ENCODE results near the gene HMCES.

The HMCES gene

DNA sequence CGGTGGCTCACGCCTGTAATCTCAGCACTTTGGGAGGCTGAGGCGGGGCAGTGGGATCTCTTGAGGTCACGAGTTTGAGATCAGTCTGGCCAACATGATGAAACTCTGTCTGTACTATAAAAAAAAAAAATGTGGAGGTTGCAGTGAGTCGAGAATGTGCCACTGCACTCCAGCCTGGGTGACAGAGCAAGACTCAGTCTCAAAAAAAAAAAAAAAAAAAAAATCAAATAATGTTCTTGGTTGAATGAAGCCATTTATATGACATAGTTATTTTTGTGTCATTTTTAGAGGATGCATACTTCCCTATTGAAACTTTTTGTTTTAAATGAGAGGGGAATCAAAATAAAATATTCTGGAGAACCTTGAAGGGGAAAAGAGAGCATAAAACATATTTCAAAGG, 3.1 kb downstream of the HMCES start:
- TF ChIP-seq, protein P1, sequence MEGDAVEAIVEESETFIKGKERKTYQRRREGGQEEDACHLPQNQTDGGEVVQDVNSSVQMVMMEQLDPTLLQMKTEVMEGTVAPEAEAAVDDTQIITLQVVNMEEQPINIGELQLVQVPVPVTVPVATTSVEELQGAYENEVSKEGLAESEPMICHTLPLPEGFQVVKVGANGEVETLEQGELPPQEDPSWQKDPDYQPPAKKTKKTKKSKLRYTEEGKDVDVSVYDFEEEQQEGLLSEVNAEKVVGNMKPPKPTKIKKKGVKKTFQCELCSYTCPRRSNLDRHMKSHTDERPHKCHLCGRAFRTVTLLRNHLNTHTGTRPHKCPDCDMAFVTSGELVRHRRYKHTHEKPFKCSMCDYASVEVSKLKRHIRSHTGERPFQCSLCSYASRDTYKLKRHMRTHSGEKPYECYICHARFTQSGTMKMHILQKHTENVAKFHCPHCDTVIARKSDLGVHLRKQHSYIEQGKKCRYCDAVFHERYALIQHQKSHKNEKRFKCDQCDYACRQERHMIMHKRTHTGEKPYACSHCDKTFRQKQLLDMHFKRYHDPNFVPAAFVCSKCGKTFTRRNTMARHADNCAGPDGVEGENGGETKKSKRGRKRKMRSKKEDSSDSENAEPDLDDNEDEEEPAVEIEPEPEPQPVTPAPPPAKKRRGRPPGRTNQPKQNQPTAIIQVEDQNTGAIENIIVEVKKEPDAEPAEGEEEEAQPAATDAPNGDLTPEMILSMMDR (IDR thresholded peaks at IDR 0.05; ENCODE audit: insufficient read depth, low read depth, low read length, missing control alignments) = no peak
- H3K4me3 ChIP-seq (ENCODE audit: low read depth, low read length) = no peak overlapping the region
- no peak for DNase-seq (ENCODE audit: low read depth)

DNA sequence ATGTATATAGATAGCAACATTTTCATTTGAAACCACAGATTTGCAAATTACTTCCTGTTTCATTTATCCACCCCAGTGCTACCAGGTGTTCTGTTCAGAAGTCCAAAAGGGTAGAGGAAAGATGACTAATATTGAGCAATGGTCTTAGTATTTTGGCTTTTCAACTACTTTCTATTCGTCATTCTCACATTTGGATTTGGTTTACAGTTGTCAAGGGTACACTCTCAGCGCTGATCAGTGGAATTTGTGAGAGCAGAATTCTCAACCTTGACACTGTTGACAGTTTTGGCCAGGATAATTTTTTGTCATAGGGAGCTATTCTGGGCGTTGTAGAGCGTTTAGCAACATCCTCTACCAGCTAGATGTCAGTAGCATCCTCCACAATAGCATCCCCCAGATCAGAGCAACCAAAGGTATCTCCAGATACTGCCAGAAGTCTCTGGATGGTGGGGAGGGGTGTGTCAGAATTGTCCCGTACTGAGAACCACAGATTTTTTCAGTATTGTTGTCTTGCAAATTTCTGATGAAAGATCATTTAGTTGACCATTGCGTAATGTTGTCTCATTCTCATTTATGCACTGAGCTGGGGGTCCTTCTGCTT, 4.2 kb downstream of the HMCES start:
- no peak overlapping the region for H3K4me3 ChIP-seq (ENCODE audit: low read depth, low read length)
- TF ChIP-seq, protein P1 (IDR thresholded peaks at IDR 0.05; ENCODE audit: insufficient read depth, low read depth, low read length, missing control alignments) = no peak
- DNase-seq (ENCODE audit: low read depth) = peak; percentile 90

DNA sequence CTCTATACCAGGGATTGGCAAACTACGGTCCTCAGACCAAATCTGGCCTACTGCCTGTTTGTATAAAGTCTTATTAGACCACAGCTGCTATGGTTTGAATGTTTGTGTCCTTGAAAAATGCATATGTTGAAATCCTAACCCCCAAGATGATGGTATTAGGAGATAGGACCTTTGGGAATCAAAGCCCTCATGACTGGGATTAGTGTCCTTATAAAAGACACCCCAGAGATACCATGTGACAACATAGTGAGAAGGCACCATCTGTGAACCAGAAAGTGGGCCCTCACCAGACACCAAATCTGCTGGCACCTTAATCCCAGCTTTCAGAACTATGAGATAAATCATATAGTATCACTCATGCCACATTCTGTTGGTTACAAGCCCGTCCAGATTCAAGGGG, 7.4 kb downstream of the HMCES start:
- TF ChIP-seq, protein P1 (IDR thresholded peaks at IDR 0.05; ENCODE audit: insufficient read depth, low read depth, low read length, missing control alignments) = no peak
- no peak overlapping the region for H3K4me3 ChIP-seq (ENCODE audit: low read depth, low read length)
- DNase-seq (ENCODE audit: low read depth) = no peak

DNA sequence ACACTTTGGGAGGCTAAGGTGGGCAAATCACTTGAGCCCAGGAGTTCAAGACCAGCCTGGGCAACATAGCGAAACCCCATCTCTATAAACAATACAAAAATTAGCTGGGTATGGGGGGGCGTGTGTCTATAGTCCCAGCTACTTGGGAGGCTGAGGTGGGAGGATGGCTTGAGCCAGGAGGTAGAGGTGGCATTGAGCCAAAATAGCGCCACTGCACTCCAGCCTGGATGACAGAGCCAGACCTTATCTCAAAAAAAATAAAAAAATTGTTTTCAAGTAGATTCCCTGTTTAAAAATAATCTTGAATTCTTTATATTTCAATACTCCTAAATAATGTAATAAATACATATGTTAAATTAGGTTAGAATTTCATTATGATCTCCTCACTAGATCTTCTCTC, 9.8 kb downstream of the HMCES start:
- TF ChIP-seq, protein P1 (IDR thresholded peaks at IDR 0.05; ENCODE audit: insufficient read depth, low read depth, low read length, missing control alignments) = no peak
- no peak for DNase-seq (ENCODE audit: low read depth)
- no peak overlapping the region for H3K4me3 ChIP-seq (ENCODE audit: low read depth, low read length)

DNA sequence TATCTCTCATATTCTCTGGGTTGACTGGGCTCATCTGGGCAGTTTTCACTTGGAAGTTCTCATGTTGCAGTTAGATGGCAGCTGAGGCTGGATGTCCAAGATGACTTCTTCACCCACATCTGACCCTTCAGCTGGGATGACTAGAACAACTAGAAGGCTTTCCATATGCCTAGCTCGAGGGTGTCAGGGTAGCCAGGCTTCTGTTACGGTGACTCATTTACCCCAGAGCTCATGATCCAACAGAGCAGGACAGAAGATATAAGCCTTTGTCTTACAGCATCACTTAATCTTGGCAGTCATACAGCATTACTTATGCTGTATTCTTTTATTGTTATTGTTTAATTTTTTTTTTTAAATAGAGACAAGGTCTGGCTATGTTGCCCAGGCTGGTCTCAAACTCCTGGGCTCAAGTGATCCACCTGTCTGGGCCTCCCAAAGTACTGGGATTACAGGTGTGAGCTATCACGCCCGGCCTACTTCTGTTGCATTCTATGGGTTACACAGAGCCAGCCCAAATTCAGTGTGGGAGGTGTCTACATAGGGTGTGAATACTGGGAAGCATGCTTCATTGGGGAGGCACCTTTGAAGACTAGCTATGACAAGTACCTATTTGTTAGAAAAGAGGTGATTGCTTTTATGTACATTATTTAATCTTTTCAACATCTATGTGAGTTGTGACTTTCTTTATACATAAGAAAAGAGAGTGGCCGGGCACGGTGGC, 10.7 kb downstream of the HMCES start:
- TF ChIP-seq, protein P1 (IDR thresholded peaks at IDR 0.05; ENCODE audit: insufficient read depth, low read depth, low read length, missing control alignments) = no peak
- H3K4me3 ChIP-seq (ENCODE audit: low read depth, low read length) = no peak overlapping the region
- no peak for DNase-seq (ENCODE audit: low read depth)

DNA sequence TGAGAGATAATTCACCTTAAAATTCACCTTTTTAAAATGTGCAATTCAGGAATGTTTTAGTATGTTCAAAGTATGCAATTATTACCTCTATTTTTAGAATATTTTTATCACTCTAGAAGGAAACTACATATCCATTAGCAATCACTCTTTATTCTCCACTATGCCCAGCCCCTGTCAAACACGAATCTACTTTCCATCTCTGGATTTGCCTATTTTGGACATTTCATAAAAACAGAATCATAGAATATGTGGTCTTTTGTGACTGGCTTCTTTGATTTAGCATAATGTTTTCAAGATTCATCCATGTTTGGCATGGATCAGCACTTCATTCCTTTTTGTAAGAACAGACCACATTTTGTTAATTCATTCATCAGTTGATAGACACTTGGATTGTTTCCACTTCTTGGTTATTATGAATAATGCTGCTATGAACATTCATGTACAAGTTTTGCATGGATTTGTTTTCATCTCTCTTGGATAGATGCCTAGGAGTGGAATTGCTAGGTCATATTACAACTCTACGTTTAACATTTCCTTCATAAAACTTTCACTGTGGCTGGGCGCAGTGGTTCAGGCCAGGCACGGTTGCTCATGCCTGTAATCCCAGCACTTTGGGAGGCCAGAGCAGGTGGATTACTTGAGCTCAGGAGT, 12.7 kb downstream of the HMCES start:
- no peak for DNase-seq (ENCODE audit: low read depth)
- TF ChIP-seq, protein P1 (IDR thresholded peaks at IDR 0.05; ENCODE audit: insufficient read depth, low read depth, low read length, missing control alignments) = no peak
- no peak overlapping the region for H3K4me3 ChIP-seq (ENCODE audit: low read depth, low read length)

Measured in GM12865 (cell line).